ENCODE data around the gene RNF213.

The RNF213 gene

DNA sequence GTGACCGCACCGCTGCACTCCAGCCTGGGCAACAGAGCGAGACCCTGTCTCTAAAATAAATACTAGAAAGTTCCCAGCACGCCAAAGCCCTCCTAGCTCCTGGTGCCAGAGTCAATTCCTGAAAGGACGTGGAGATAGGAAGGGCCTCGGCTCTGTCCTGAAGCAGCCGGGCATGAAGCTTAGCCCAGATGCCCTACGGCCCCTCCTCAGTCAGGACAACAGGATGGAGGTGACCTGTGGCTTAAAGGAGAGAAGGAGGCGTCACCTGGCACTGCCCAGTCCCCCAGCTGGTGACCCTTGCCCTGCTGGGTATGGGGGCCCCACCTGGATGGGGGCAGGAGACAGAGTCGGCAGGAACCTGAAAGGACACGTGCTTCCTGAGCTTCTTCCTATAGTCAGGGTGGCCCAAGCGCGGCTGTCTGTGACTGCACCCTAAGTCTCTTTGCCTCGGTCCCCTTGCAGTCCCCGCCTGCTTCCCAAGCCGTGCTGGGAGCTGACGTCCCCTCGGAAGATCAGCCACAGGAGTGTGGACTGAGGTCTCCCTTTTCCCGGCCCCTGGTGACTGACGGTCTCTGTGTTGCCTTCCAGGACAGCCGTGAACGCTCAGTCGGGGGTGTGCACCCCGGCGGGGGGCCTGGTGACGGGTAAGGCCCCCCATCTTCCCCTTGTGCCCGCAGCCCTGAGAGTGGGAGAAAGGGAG, 14.9 kb upstream of the RNF213 start:
- TF ChIP-seq, protein P1, sequence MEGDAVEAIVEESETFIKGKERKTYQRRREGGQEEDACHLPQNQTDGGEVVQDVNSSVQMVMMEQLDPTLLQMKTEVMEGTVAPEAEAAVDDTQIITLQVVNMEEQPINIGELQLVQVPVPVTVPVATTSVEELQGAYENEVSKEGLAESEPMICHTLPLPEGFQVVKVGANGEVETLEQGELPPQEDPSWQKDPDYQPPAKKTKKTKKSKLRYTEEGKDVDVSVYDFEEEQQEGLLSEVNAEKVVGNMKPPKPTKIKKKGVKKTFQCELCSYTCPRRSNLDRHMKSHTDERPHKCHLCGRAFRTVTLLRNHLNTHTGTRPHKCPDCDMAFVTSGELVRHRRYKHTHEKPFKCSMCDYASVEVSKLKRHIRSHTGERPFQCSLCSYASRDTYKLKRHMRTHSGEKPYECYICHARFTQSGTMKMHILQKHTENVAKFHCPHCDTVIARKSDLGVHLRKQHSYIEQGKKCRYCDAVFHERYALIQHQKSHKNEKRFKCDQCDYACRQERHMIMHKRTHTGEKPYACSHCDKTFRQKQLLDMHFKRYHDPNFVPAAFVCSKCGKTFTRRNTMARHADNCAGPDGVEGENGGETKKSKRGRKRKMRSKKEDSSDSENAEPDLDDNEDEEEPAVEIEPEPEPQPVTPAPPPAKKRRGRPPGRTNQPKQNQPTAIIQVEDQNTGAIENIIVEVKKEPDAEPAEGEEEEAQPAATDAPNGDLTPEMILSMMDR (IDR thresholded peaks at IDR 0.05; ENCODE audit: insufficient read depth, low read depth, low read length, missing control alignments): no peak
- H3K4me3 ChIP-seq (ENCODE audit: low read depth, low read length): no peak overlapping the region
- DNase-seq (ENCODE audit: low read depth): no peak

DNA sequence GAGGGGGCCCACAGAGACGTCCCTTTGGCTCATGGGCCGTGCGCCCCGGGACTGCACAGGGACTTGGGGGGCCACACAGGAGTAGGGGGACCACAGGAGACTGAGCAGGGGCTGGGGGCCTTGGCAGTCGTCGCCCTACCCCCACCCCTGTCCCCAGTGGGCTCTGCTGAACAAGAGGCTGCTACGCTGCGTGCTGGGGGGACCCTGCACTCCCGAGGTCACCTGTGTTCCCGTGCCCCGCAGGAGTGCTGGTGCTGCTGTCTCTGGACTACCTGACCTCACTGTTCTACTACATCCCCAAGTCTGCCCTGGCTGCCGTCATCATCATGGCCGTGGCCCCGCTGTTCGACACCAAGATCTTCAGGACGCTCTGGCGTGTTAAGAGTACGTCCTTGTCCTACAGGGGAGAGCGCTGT, 14.4 kb upstream of the RNF213 start:
- DNase-seq (ENCODE audit: low read depth): no peak
- TF ChIP-seq, protein P1 (IDR thresholded peaks at IDR 0.05; ENCODE audit: insufficient read depth, low read depth, low read length, missing control alignments): no peak
- no peak overlapping the region for H3K4me3 ChIP-seq (ENCODE audit: low read depth, low read length)

DNA sequence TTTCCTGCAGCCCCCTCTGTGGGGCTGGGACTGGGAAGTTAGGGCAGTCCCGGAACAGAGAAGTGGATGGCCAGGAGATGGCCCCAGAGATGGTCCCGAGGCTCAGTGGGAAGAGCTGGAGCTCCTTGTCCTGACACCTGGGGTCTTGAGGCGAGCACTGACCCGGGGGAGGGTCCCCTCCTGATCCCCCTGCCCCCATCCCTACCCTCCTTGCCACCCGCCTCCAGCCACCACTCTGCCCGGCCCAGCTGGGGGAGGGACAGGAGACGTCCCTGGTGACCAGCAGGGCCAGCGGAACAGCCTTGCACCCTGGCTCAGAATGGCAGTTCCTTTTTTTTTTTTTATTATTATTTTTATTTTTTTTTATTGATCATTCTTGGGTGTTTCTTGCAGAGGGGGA, 13.9 kb upstream of the RNF213 start:
- no peak for DNase-seq (ENCODE audit: low read depth)
- TF ChIP-seq, protein P1 (IDR thresholded peaks at IDR 0.05; ENCODE audit: insufficient read depth, low read depth, low read length, missing control alignments): no peak
- H3K4me3 ChIP-seq (ENCODE audit: low read depth, low read length): no peak overlapping the region

DNA sequence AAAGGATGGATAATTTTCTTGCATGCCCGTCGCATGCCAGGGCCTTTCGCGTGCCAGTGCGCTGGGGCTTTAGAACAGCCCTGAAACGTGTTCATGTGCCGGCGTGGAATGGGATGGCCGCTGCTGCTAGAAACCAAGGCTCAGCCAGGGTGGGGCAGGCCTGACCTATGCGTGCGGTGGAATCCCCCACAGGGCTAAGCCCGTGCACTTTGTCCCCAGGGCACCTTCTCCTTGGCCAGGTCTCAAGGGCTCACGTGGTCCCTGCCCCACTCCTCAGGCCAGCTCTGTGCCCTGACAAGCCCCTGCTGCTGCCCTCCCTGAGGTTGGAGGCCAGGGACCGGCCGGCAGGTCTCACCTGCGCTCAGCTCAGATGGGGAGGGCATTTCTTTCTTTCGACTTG, 13.1 kb upstream of the RNF213 start:
- no peak overlapping the region for H3K4me3 ChIP-seq (ENCODE audit: low read depth, low read length)
- DNase-seq (ENCODE audit: low read depth): no peak
- TF ChIP-seq, protein P1 (IDR thresholded peaks at IDR 0.05; ENCODE audit: insufficient read depth, low read depth, low read length, missing control alignments): no peak

DNA sequence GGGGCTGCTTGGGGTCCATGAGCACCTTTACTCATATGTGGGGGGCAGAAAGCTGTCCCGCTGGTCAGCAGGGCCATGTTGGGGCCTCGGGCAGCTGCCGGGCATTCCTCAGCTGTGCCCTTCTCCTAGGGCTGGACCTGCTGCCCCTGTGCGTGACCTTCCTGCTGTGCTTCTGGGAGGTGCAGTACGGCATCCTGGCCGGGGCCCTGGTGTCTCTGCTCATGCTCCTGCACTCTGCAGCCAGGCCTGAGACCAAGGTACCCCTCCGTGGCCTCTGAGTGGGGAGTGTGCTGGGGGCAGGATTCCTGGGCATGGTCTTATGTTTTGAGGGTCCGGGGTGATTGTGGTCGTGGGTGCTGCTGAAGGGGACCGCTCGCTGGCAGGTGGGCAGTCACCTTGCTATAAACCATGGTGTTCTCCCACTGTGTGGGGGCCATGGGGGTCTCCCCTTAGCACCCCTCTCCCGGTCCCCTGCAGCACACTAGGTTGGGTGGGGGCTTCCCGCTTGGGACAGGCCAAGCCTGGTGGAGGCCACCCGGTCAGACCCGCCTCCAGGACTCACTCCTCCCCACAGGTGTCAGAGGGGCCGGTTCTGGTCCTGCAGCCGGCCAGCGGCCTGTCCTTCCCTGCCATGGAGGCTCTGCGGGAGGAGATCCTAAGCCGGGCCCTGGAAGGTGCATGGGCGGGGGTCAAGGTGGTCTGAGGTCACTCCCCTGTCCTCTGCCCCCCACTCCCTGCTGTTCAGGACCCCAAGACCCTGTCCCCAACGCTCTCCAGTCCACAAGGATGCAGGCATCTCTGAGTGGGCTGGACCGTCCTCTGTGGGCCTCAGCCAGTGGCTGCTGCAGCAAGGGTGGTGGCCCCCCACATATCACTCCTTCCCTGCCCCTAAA, 12.4 kb upstream of the RNF213 start:
- DNase-seq (ENCODE audit: low read depth): no peak
- H3K4me3 ChIP-seq (ENCODE audit: low read depth, low read length): no peak overlapping the region
- TF ChIP-seq, protein P1 (IDR thresholded peaks at IDR 0.05; ENCODE audit: insufficient read depth, low read depth, low read length, missing control alignments): no peak

DNA sequence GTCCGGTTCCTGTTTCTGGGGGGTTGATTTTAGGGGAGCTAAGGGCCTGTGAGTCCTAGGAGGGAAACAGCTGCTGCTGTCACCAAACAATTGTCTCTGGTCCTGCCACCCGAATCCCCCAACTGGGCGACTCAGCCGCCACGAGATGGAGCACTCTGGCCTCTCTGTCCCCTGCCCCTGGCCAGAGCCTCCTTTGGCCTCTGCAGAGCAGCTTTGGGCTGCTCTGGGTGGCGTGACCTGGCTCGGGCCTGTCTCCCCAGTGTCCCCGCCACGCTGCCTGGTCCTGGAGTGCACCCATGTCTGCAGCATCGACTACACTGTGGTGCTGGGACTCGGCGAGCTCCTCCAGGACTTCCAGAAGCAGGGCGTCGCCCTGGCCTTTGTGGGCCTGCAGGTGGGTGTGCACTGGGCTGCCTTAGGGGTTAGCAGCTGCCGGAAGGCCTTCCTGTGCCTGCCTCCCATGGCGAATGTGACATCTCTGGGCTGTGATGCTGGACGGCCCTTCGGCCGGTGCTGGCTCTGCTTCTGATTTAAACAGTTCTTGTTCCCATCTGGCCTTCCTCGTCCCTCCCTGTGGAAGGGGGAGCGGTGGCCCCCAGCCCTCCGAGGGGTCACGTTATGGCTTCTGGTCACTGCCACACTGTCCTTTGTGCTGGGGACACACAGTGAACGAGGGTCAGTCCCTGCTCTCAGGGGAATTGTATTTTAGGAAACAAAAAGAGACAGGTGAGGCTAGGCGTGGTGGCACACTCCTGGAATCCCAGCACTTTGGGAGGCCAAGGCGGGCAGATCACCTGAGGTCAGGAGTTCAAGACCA, 11.6 kb upstream of the RNF213 start:
- no peak overlapping the region for H3K4me3 ChIP-seq (ENCODE audit: low read depth, low read length)
- DNase-seq (ENCODE audit: low read depth): no peak
- TF ChIP-seq, protein P1 (IDR thresholded peaks at IDR 0.05; ENCODE audit: insufficient read depth, low read depth, low read length, missing control alignments): no peak

Measured in GM12865 (cell line).